ENCODE results near the gene MAD1L1. TPM values are rescaled to one million over a fixed set of nuclear protein-coding genes. Genes with fewer than 3 reads are reported as not detected.

Gene MAD1L1
- total RNA-seq, 2 experiments from 2014 or later, result 58.3 to 65.3 TPM

DNA sequence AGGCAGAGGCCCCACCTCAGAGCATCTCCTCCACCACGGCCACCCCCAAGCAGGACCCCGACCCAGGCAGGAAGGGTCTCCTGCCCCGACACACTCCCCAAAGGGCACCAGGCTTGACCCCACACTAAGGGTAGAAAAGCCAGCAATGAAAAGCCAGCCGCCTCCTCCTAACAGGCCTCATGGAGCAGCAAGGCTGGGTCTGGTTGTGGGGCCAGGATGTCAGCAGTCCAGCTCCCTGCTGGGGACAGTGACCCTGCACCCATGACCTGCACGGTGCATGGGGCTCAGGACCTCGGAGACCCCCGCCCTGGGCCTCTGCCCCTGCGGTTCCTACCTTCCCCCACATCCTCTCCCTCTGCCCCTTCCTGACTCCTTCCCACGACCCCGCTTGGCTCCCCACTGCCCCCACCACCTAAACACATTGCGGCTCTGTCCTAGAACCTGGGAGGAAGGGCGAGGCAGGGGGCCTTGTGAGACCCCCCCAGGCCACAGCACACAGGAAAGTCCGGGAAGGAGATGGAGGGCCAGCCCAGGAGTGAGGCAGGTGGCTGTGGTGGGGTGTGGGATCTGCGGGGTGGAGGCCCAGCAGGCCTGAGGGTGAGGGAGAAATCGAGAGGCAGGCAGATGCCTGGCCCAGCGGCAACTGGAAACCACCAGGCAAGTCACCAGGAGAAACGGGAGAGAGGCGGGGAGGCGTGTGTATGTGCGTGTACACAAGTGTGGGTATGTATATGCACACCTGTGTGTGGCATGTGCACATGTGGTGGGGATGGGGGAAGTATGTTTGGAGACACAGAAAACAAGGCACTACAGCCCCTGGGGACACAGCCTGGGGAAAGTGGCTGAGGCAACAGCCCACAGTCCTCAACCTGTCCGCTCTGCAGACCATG, 229.9 kb downstream of the MAD1L1 start:
- no peak overlapping the region for H3K27ac ChIP-seq (ENCODE audit: low read depth, low read length, poor library complexity, severe bottlenecking)
- H3K79me2 ChIP-seq (ENCODE audit: insufficient read depth, low read depth, low read length), result no peaks in the 10 kb centered on the region
- BruUV-seq (replicated peaks), result no TSS peak
- no peaks in the 10 kb centered on the region for H3K36me3 ChIP-seq (ENCODE audit: insufficient read depth, low read length)
- DNase-seq (ENCODE audit: low spot score), result no peak
- POLR2A ChIA-PET, result no interaction called here
- H3K4me2 ChIP-seq (ENCODE audit: low read length), result no peak overlapping the region
- CTCF ChIA-PET (ENCODE audit: unreplicated experiment), result no interaction called here
- no peaks in the 10 kb centered on the region for H3K4me1 ChIP-seq (ENCODE audit: insufficient read depth, low read length, poor library complexity, severe bottlenecking)
- H2AFZ ChIP-seq (ENCODE audit: low read length), result no peak overlapping the region
- no peaks in the 10 kb centered on the region for H3K9me3 ChIP-seq (ENCODE audit: low read length)
- H3K4me3 ChIP-seq (ENCODE audit: low read depth, low read length, poor library complexity, severe bottlenecking), result no peak overlapping the region
- no peaks in the 10 kb centered on the region for H3K9me2 ChIP-seq (ENCODE audit: insufficient read depth, low read length)
- no peak for TF ChIP-seq EZH2phosphoT487 (IDR thresholded peaks at IDR 0.05; ENCODE audit: borderline replicate concordance, low read depth, low read length)
- TF ChIP-seq, protein P1, sequence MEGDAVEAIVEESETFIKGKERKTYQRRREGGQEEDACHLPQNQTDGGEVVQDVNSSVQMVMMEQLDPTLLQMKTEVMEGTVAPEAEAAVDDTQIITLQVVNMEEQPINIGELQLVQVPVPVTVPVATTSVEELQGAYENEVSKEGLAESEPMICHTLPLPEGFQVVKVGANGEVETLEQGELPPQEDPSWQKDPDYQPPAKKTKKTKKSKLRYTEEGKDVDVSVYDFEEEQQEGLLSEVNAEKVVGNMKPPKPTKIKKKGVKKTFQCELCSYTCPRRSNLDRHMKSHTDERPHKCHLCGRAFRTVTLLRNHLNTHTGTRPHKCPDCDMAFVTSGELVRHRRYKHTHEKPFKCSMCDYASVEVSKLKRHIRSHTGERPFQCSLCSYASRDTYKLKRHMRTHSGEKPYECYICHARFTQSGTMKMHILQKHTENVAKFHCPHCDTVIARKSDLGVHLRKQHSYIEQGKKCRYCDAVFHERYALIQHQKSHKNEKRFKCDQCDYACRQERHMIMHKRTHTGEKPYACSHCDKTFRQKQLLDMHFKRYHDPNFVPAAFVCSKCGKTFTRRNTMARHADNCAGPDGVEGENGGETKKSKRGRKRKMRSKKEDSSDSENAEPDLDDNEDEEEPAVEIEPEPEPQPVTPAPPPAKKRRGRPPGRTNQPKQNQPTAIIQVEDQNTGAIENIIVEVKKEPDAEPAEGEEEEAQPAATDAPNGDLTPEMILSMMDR (conservative IDR thresholded peaks at IDR 0.05; ENCODE audit: low read length), result no peak
- H4K20me1 ChIP-seq (ENCODE audit: insufficient read depth, low read length), result no peaks in the 10 kb centered on the region
- intact Hi-C loops (cut with micrococcal nuclease; ENCODE audit: unreplicated experiment), result no loop called here

DNA sequence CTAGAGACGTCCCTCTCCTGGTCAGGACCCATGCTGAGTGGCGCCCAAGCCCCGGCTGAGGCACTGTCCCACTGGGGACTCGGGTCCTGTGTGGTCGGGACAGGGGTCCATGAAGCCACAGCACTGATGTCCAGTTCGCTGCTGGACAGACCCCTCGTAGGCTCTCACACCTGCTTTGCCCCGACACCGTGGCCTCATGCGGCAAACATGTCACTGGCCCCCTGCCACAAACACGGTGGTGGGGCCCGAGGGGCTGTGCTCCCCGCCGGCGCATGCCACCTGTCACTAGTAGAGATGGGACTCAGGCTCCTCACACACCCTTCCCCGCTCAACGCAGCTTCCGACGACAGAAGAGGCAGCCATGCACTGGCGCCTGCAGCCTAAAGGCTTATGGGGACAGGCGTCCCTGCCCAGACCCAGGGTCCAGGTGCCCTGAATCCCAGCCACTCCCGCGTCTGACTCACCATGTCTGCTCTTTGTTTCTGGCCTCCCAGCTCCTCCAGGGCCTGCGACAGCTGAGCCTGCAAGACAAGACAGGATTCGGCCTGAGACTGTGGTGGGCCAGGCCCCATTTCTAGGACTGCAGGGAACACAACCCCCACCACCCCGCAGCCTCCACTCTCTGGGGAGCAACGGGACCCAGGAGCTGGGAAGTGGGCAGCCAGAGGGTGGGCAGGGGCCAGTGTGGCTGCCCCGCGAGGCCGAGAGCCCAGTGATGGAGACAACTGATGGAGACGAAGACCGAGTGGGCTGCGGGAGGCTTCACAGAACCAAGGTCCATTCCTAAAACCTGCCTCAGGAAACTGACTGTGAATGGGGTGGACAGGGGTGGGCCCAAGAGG, 230.9 kb downstream of the MAD1L1 start:
- H4K20me1 ChIP-seq (ENCODE audit: insufficient read depth, low read length), result no peaks in the 10 kb centered on the region
- TF ChIP-seq EZH2phosphoT487 (IDR thresholded peaks at IDR 0.05; ENCODE audit: borderline replicate concordance, low read depth, low read length), result no peak
- TF ChIP-seq, protein P1 (conservative IDR thresholded peaks at IDR 0.05; ENCODE audit: low read length), result no peak
- H3K9me3 ChIP-seq (ENCODE audit: low read length), result no peaks in the 10 kb centered on the region
- H2AFZ ChIP-seq (ENCODE audit: low read length), result no peak overlapping the region
- no peak overlapping the region for H3K27ac ChIP-seq (ENCODE audit: low read depth, low read length, poor library complexity, severe bottlenecking)
- no TSS peak for BruUV-seq (replicated peaks)
- H3K4me1 ChIP-seq (ENCODE audit: insufficient read depth, low read length, poor library complexity, severe bottlenecking), result no peaks in the 10 kb centered on the region
- H3K4me2 ChIP-seq (ENCODE audit: low read length), result no peak overlapping the region
- H3K9me2 ChIP-seq (ENCODE audit: insufficient read depth, low read length), result no peaks in the 10 kb centered on the region
- intact Hi-C loops (cut with micrococcal nuclease; ENCODE audit: unreplicated experiment), result no loop called here
- POLR2A ChIA-PET, result no interaction called here
- CTCF ChIA-PET (ENCODE audit: unreplicated experiment), result no interaction called here
- H3K79me2 ChIP-seq (ENCODE audit: insufficient read depth, low read depth, low read length), result no peaks in the 10 kb centered on the region
- no peak overlapping the region for H3K4me3 ChIP-seq (ENCODE audit: low read depth, low read length, poor library complexity, severe bottlenecking)
- no peaks in the 10 kb centered on the region for H3K36me3 ChIP-seq (ENCODE audit: insufficient read depth, low read length)
- DNase-seq (ENCODE audit: low spot score), result no peak

All from OCI-LY7 (cell line).